CD14-positive monocyte (primary cell): ENCODE data around the gene CNST. TPM values are rescaled to one million over a fixed set of nuclear protein-coding genes. Genes with fewer than 3 reads are reported as not detected.

ENCODE experiments used
- DNase-seq, 3 donors: peaks; one replicate each; pipeline ENCODE4 v3.0.0-alpha.2; 2011 to 2022
- H2AFZ ChIP-seq: 2 replicates; pipeline ENCODE4 v1.6.0; 2012; ENCODE audit warnings: mild to moderate bottlenecking, low read depth, low read length, inconsistent platforms; ENCODE audit not compliant: insufficient read depth, poor library complexity, severe bottlenecking
- H3K27ac ChIP-seq, 2 donors: 1 replicate in 1 of 2; 2 replicates in 1 of 2; pipeline ENCODE4 v1.5.1; 2012 to 2013; ENCODE audit warnings: low read length in 2 of 2, control low read depth in 1 of 2, inconsistent platforms in 1 of 2, low read depth in 1 of 2, mild to moderate bottlenecking in 1 of 2
- H3K27me3 ChIP-seq, 2 donors: one replicate each; pipeline versions ENCODE4 v1.6.0 to v1.6.1; 2011 to 2013; ENCODE audit warnings: low read length in 2 of 2; ENCODE audit not compliant: control insufficient read depth in 2 of 2, insufficient read depth in 2 of 2
- H3K36me3 ChIP-seq, 2 donors: replicated peaks in 1 of 2; 1 replicate in 1 of 2; 2 replicates in 1 of 2; pipeline versions ENCODE4 v1.5.1 to v1.6.1; 2012 to 2013; ENCODE audit warnings: low read length in 2 of 2, control low read depth in 1 of 2, inconsistent platforms in 1 of 2, mild to moderate bottlenecking in 1 of 2; ENCODE audit not compliant: insufficient read depth in 2 of 2, control insufficient read depth in 1 of 2
- H3K4me1 ChIP-seq, 2 donors: 1 replicate in 1 of 2; 2 replicates in 1 of 2; pipeline versions ENCODE4 v1.5.1 to v1.6.1; 2012 to 2013; ENCODE audit warnings: low read length in 2 of 2, control low read depth in 1 of 2, inconsistent platforms in 1 of 2, mild to moderate bottlenecking in 1 of 2, moderate library complexity in 1 of 2; ENCODE audit not compliant: insufficient read depth in 2 of 2, control insufficient read depth in 1 of 2
- H3K4me2 ChIP-seq: replicated peaks from 2 replicates; pipeline ENCODE3; 2012; ENCODE audit warnings: low read length, moderate library complexity, mild to moderate bottlenecking; ENCODE audit not compliant: poor library complexity, severe bottlenecking; ENCODE audit errors: extremely low read depth
- H3K4me3 ChIP-seq, 3 experiments: fragments of 200-600 bp in 1 of 3; sonication (generic) in 1 of 3; replicated peaks in 1 of 3; 1 replicate in 2 of 3; 2 replicates in 1 of 3; pipeline ENCODE4 v1.5.1; 2011 to 2013; ENCODE audit warnings: low read length in 3 of 3, mild to moderate bottlenecking in 3 of 3, control low read depth in 2 of 3, low read depth in 2 of 3, inconsistent platforms in 1 of 3, moderate library complexity in 1 of 3
- H3K79me2 ChIP-seq: 2 replicates; pipeline ENCODE4 v1.6.0; 2012; ENCODE audit warnings: mild to moderate bottlenecking, control low read depth, inconsistent platforms, low read length, moderate library complexity; ENCODE audit not compliant: insufficient read depth
- H3K9ac ChIP-seq: 2 replicates; pipeline ENCODE4 v1.6.0; 2017; ENCODE audit warnings: low read length, mild to moderate bottlenecking; ENCODE audit not compliant: insufficient read depth, poor library complexity, severe bottlenecking
- H3K9me3 ChIP-seq, 2 donors: replicated peaks in 1 of 2; 1 replicate in 1 of 2; 2 replicates in 1 of 2; pipeline versions ENCODE4 v1.5.1 to v1.6.1; 2012 to 2013; ENCODE audit warnings: low read length in 2 of 2, control low read depth in 1 of 2; ENCODE audit not compliant: control insufficient read depth in 1 of 2, insufficient read depth in 1 of 2
- H4K20me1 ChIP-seq: 2 replicates; pipeline ENCODE4 v1.6.0; 2012; ENCODE audit warnings: mild to moderate bottlenecking, low read length, control low read depth, moderate library complexity; ENCODE audit not compliant: insufficient read depth
- H3K27ac Mint-ChIP-seq, 7 donors: one replicate each; pipeline ENCODE4 v1.8.0; 2020; ENCODE audit warnings: mild to moderate bottlenecking in 7 of 7, mixed read lengths in 7 of 7, moderate library complexity in 6 of 7, inconsistent platforms in 2 of 7
- H3K27me3 Mint-ChIP-seq, 3 donors: one replicate each; pipeline ENCODE4 v1.8.0; 2021 to 2022; ENCODE audit warnings: low read depth in 3 of 3, mild to moderate bottlenecking in 3 of 3, mixed read lengths in 3 of 3, moderate library complexity in 3 of 3, inconsistent platforms in 1 of 3
- H3K36me3 Mint-ChIP-seq, 2 donors: one replicate each; pipeline ENCODE4 v1.8.0; 2020; ENCODE audit warnings: mixed read lengths in 2 of 2, inconsistent platforms in 1 of 2, mild to moderate bottlenecking in 1 of 2
- H3K4me1 Mint-ChIP-seq: one replicate; pipeline ENCODE4 v1.8.0; 2020; ENCODE audit warnings: mild to moderate bottlenecking, mixed read lengths
- H3K4me3 Mint-ChIP-seq, 2 donors: one replicate each; pipeline ENCODE4 v1.8.0; 2020; ENCODE audit warnings: mild to moderate bottlenecking in 2 of 2, mixed read lengths in 2 of 2, moderate library complexity in 1 of 2
- H3K9me3 Mint-ChIP-seq, 7 donors: one replicate each; pipeline ENCODE4 v1.8.0; 2020 to 2022; ENCODE audit warnings: mixed read lengths in 7 of 7, mild to moderate bottlenecking in 6 of 7, moderate library complexity in 6 of 7, inconsistent platforms in 2 of 7
- CTCF ChIP-seq: fragments of 200-600 bp; IDR thresholded peaks from one replicate; pipeline ENCODE4 v1.8.0; 2022; ENCODE audit warnings: antibody characterized with exemption, mild to moderate bottlenecking
- WGBS: methylation state at CpG from one replicate; pipeline ENCODE4 v1.1.5; 2013; ENCODE audit warnings: missing lambda C conversion rate; ENCODE audit not compliant: insufficient coverage; 5-methylcytosine and 5-hydroxymethylcytosine counted together
- intact Hi-C, 2 donors: fragments of 100-400 bp; cut with micrococcal nuclease; formaldehyde crosslinking; loops; one replicate each; pipeline versions ENCODE4 v1.15.0 to v1.15.1; 2023
- polyA plus RNA-seq, 3 donors: library from polyadenylated mRNA; depleted of rRNA in 1 of 3; unstranded in 2 of 3; stranded (reverse) in 1 of 3; fragments of 300-500 nt in 2 of 3; fragments of >200 nt in 1 of 3; fragmentation: Illumina TruSeq in 2 of 3; gene quantifications; 1 replicate in 2 of 3; 2 replicates in 1 of 3; pipeline ENCODE4 v1.2.3, GENCODE V29; 2012 to 2021

Gene CNST
- polyA plus RNA-seq, 3 donors: 11.0 to 14.1 (median 13.7) TPM

- Histone ChIP-seq H3K36me3 (no peaks in the 10 kb centered on the region), H4K20me1 (no peaks in the 10 kb centered on the region), H3K27me3 (no peaks in the 10 kb centered on the region), H3K79me2 (no peaks in the 10 kb centered on the region), H3K9ac (no peak overlapping the region), H2AFZ (no peak overlapping the region), H3K4me3 (no peak overlapping the region), H3K4me2 (no peak overlapping the region), H3K9me3 (no peaks in the 10 kb centered on the region), H3K4me1 (no peaks in the 10 kb centered on the region), H3K27ac (no peak overlapping the region)
- no peak for DNase-seq
- intact Hi-C loops: no loop called here
- no peak for TF ChIP-seq CTCF
- peaks cover 0 to 5% (median 0%) of the 10 kb centered on the region in 7 donors for H3K9me3 Mint-ChIP-seq
- peaks cover 3% of the 10 kb centered on the region for H3K4me1 Mint-ChIP-seq
- no peak overlapping the region for H3K27ac Mint-ChIP-seq
- H3K27me3 Mint-ChIP-seq: peaks cover 0 to 1% (median 0%) of the 10 kb centered on the region in 3 donors
- H3K36me3 Mint-ChIP-seq: peaks cover 2 to 3% of the 10 kb centered on the region in 2 donors
- 100% methylated on average over 1 of the region's 2 CpGs for WGBS
- no peak overlapping the region for H3K4me3 Mint-ChIP-seq
Measured at GRCh38 chr1:246677842-246678241, 111.6 kb downstream of the CNST start.

- intact Hi-C loops: no loop called here
- H3K4me3 ChIP-seq: no peak overlapping the region
- Mint-ChIP-seq H3K36me3 (no peaks in the 10 kb centered on the region), H3K9me3 (peaks cover 0 to 5% (median 0%) of the 10 kb centered on the region in 7 donors), H3K4me1 (peaks cover 3% of the 10 kb centered on the region), H3K27me3 (no peaks in the 10 kb centered on the region), H3K4me3 (no peak overlapping the region), H3K27ac (no peak overlapping the region)
- H3K4me2 ChIP-seq: no peak overlapping the region
- DNase-seq: no peak
- no peak for TF ChIP-seq CTCF
- H3K27me3 ChIP-seq: no peaks in the 10 kb centered on the region
- WGBS: 95% methylated on average over 12 of the region's 18 CpGs
- no peaks in the 10 kb centered on the region for H3K4me1 ChIP-seq
- H2AFZ ChIP-seq: no peak overlapping the region
- H3K36me3 ChIP-seq: no peaks in the 10 kb centered on the region
- no peaks in the 10 kb centered on the region for H3K9me3 ChIP-seq
- H3K9ac ChIP-seq: no peak overlapping the region
- H3K27ac ChIP-seq: no peak overlapping the region
- no peaks in the 10 kb centered on the region for H4K20me1 ChIP-seq
- no peaks in the 10 kb centered on the region for H3K79me2 ChIP-seq
Measured at GRCh38 chr1:246678816-246679793, 112.8 kb downstream of the CNST start.
